Putamen (tissue), 1 donor: Measurements from ENCODE around the gene RWDD2A.
A peak's percentile ranks its signal among the peaks of the same experiment; 100 is the strongest.
"Not testable (repeated sequence)": the region's sequence is repeated elsewhere in the genome, so short reads cannot be mapped to it uniquely, and the experiment has no call there.

ENCODE experiments used
- DNase-seq: peaks from one replicate; pipeline ENCODE4 v3.0.0-alpha.2; 2016; ENCODE audit warnings: low spot score

RWDD2A gene

GRCh38 chr6:83192871-83193746 lies at the start of gene RWDD2A, which contains the start of gene PGM3:
Gene RWDD2A (plus strand): TSS chr6:83193357. CDS start chr6:83194452, 1,095 bp downstream.
Gene PGM3 (minus strand): TSS chr6:83193265. CDS start chr6:83191012, 2,253 bp downstream.
- peak; percentile 89 for DNase-seq

- no peak for DNase-seq
Measured at GRCh38 chr6:83151114-83151513, 42.0 kb upstream of the RWDD2A start.

- DNase-seq, result no peak
Measured at GRCh38 chr6:83152913-83153312, 40.2 kb upstream of the RWDD2A start.

- DNase-seq, result no peak
Measured at GRCh38 chr6:83153883-83154521, 39.2 kb upstream of the RWDD2A start.

GRCh38 chr6:83155794-83156193 lies 37.4 kb upstream of the RWDD2A start:
- DNase-seq, result no peak

GRCh38 chr6:83160167-83160566 lies 33.0 kb upstream of the RWDD2A start:
- DNase-seq, result no peak

GRCh38 chr6:83167726-83168278 lies 25.4 kb upstream of the RWDD2A start:
- DNase-seq, result no peak

GRCh38 chr6:83168556-83168955 lies 24.6 kb upstream of the RWDD2A start:
- no peak for DNase-seq

- DNase-seq, result no peak
Measured at GRCh38 chr6:83169106-83169505, 24.1 kb upstream of the RWDD2A start.

- no peak for DNase-seq
Measured at GRCh38 chr6:83169511-83169910, 23.6 kb upstream of the RWDD2A start.

- no peak for DNase-seq
Measured at GRCh38 chr6:83176246-83176645, 16.9 kb upstream of the RWDD2A start.

- DNase-seq, result no peak
Measured at GRCh38 chr6:83180426-83180950, 12.7 kb upstream of the RWDD2A start.

GRCh38 chr6:83182114-83182513 lies 11.0 kb upstream of the RWDD2A start:
- DNase-seq, result no peak

GRCh38 chr6:83183082-83183828 lies 9.9 kb upstream of the RWDD2A start:
- DNase-seq, result no peak

- no peak for DNase-seq
Measured at GRCh38 chr6:83185096-83185495, 8.1 kb upstream of the RWDD2A start.

GRCh38 chr6:83188501-83188900 lies 4.7 kb upstream of the RWDD2A start:
- DNase-seq, result no peak

- no peak for DNase-seq
Measured at GRCh38 chr6:83190626-83191025, 2.5 kb upstream of the RWDD2A start.

- DNase-seq, result not testable (repeated sequence)
Measured at GRCh38 chr6:83191974-83192373, 1.2 kb upstream of the RWDD2A start.

GRCh38 chr6:83192456-83192855 lies 701 bp upstream of the RWDD2A start:
- DNase-seq, result no peak

GRCh38 chr6:83193747-83194566 lies 800 bp downstream of the RWDD2A start:
- peak; percentile 27 for DNase-seq
